Measurements from ENCODE around the gene NAPB.

The NAPB gene

GRCh38 chr20:23340524-23340923 lies 80.8 kb downstream of the NAPB start:
- peak; percentile 80 for DNase-seq

DNA sequence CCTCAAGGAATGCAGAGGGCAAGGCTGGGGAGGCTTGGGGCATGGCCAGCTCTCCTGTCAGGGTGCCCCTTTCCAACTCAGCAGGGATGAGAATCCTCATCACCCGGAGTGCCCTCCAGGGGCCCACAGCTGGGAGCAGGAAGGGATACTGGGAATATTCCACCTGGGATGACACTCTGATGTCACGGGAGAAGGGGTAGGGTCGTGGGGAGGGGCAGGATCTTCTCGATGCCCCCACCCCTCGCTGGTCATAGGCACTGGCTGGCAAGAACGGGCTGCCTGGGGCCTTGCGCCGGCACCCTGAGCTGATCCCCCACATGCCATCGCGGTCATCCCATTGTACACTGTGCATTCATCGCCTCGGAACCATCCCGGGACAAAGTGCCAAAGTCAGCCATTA lies 81.3 kb downstream of the NAPB start:
- DNase-seq: no peak

DNA sequence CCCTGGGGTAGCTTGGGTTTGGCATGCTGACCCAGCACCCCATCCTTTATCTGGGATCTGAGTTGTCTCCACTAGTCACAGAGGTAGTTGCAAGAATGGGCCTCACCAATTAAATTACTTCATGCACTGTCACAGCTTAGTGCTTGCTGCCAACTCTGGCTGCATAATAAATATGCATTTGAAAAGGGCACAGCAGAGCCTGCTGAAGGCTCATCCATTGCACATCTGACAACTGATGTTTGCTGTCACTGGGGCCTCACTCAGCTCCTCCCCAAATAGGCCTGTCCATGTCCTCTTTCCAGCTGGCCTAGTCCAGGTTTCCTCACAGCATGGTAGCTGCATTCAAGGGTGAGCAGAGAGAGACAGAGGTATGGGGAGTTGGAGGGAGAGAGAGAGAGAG lies 84.0 kb downstream of the NAPB start:
- DNase-seq: no peak

GRCh38 chr20:23336476-23336875 lies 84.8 kb downstream of the NAPB start:
- DNase-seq: no peak

DNA sequence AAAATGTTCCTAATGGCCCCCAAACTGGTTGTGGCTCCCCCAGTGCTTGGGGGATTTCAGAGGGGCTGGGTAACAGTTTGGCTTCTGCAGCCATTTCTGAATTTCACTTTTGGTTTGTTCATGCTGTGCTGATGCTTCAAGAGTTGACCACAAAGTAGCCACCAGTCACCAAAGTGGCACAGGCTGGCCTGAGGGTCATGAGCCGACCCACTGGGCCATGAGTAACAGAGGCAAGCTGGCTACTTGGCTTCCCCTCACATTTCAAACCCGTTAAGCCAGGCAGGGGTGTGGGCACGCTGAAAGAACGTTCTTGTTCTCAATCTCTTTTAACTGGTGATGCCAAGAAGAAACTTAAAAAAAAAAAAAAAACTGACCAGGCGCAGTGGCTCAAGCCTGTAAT lies 85.8 kb downstream of the NAPB start:
- DNase-seq: no peak

- DNase-seq: no peak
Measured at GRCh38 chr20:23334111-23334510, 87.2 kb downstream of the NAPB start.

DNA sequence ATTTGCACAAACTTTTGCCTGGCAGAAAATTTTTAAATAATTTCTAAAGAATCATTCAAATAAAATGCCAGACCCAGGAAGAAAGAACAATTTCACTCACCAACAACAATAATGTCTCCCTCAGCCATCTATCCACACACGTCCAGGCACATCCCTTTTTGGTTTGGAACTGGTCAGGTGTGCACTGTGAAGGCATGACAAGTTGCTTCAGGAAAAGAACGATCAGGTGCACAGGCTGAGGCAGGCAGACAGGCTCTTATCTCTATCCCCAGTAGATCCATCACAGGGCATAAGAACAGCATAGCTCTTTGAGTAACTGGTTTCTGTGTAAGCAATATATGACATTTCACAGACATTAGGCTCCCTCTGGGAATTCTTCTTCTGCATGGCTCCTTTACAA lies 88.8 kb downstream of the NAPB start:
- no peak for DNase-seq

DNA sequence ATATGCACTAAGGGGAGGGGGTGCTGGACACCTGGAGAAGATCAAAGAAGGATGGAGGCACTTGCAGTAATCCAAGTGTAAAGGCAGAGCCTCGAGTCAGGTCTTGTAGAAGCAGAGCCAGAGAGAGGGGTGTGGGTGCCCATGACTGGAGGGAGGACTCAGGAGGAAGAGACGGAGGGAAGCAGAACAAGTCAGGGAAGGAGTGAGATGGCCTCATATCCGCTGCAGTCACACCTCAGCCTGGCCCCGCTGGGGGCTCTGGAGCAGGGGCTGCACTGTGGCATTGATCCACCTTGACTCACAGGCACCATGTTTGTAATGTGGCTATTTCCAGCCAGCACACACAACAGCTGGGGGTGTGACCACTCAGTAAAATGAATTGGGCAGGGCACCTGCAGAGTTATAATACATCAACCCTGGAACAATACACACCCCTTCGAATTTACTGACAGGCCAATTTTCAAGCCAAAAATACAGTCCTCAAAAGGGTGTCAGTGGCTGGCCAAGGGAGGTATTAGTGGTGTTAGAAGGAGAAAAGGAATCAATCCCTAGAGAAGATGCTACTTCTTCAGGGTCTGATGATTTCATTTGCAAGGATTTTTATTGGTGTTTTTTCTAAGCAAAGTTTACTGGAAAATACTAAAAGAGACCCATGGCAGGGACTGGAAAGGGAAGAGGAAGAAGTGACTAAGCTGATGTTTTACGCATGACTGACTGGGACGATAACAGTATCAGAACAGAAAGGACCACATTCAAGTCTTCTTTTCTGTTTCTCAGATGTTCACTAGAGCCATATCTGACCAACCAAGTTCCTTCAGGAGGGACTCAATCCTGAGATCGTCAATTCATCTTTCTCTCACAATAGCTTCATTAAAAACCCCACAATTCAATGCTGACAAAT lies 89.6 kb downstream of the NAPB start:
- no peak for DNase-seq

DNA sequence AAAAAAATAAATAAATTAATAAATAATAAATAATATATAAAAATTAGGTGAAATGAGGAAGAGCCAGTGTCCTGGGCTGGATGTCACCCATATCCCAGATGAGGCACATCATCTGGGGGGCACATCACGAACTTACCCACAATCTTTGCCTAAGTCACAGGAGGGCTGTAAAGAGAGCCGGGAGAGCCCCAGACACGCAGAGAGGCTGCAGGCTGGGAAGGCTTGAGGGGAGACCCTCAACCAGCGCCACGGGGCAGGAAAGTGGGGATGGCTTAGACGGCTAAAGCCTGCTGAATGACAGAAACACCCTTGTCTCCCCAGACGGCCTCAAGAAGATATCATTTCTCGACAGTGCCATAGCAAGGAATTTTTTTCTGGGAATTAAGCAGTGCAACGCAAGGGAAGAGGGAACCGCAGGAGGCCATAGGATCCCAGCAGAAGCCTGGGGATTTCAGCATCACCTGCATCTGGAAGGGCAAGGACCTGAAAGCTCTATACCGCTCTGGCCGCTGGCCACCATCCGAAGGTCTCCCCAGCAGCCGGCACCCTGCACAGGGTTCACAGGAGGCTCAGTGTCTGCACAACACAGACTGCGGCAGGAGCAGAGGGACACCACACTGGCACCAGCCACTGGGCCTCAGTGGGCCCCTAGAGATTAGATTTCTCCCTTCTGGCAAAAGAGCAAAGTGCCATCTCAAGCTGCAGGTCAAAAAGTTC lies 93.5 kb downstream of the NAPB start:
- DNase-seq: no peak

GRCh38 chr20:23326774-23327173 lies 94.5 kb downstream of the NAPB start:
- no peak for DNase-seq

DNA sequence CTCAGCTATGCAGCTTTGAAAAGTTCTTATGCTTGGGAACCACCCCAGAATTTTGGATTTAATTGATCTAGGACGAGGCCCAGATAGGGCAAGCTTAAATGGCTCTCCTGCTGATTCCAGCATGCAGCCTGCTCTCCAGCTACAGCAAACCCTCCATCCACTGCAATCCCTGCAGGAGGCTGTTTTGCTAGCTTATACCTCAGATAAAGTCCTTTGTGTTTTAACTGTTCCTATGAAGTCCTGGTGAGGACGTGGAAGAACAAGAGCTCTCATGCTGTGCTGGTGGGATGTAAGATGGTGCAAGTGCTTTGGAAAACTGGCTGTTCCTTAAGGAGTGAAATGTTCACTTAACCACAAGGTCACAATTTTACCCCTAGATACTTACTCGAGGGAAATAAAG lies 96.2 kb downstream of the NAPB start:
- no peak for DNase-seq

All from hematopoietic multipotent progenitor cell treated with erythropoietin and hydrocortisone succinate and interleukin-3 and kit ligand, for 4 days (in vitro differentiated cells).